Hepatic stellate cell (primary cell): ENCODE results near the gene SMIM7.
"Not testable (repeated sequence)": the region's sequence is repeated elsewhere in the genome, so short reads cannot be mapped to it uniquely, and the experiment has no call there.

Experiments
- DNase-seq: peaks from one replicate; pipeline ENCODE4 v3.0.0; 2011; ENCODE audit warnings: low spot score

SMIM7 gene

GRCh38 chr19:16659832-16660708 lies at the start of gene SMIM7:
TSS of gene SMIM7 (minus strand) at chr19:16660144. CDS start at chr19:16660110, 34 bp downstream.
- DNase-seq, result peak; percentile 99

DNA sequence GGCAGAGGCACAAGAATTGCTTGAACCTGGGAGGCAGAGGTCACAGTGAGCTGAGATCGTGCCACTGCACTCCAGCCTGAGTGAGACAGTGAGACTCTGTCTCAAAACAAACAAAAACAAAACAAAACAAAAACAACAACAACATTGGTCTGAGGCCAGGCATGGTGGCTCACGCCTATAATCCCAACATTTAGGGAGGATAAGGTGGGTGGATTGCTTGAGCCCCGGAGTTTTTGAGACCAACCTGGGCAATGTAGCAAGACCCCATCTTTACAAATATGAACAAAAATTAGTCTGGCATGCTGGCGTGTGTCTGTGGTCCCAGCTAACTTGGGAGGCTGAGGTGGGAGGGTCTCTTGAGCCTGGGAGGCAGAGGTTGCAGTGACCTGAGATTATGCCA lies 43.7 kb upstream of the SMIM7 start:
- no peak for DNase-seq

DNA sequence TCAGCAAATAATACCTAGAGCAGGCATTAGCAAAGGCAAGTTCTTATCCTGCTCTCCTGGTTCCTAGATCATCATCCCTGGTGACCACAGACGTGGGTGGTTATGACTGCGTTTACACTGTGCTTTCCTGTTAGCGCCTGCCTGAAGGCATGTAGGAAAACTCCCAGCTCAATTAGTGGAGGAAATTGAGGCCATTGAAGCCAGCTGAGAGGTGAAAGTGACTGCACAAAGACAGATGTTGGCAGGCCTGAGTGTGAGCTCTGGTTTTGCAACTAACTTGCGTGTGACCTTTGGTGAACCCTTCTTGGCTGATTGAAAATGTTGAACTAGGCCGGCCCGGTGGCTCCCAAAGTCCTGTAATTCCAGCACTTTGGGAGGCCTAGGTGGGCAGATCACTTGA lies 42.2 kb upstream of the SMIM7 start:
- no peak for DNase-seq

DNA sequence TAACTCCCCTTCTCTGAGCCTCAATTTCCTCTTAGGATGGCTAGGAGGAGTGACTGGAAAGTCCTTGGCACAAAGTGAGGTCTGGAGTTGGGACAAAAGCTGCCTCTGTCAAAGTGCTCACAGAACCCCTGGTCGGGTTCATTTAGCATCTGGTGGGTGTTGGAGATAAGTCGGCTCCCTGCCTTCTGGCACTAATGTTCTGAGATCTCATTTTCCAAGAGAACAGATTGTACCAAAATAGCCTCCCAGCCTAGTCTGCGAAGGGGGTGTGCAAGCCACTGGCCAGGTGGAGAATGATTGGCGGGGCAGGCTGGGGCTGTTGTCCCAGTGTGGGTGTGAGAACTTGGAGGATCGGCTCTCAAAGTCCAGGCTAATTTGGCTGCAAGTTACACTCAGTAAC lies 39.0 kb upstream of the SMIM7 start:
- no peak for DNase-seq

GRCh38 chr19:16688084-16688483 lies 28.1 kb upstream of the SMIM7 start:
- no peak for DNase-seq

GRCh38 chr19:16684216-16684615 lies 24.3 kb upstream of the SMIM7 start:
- DNase-seq, result no peak

- DNase-seq, result no peak
Measured at GRCh38 chr19:16682539-16682938, 22.6 kb upstream of the SMIM7 start.

GRCh38 chr19:16679811-16680210 lies 19.9 kb upstream of the SMIM7 start:
- DNase-seq, result no peak

GRCh38 chr19:16678498-16678897 lies 18.6 kb upstream of the SMIM7 start:
- no peak for DNase-seq

- DNase-seq, result no peak
Measured at GRCh38 chr19:16677055-16677454, 17.1 kb upstream of the SMIM7 start.

DNA sequence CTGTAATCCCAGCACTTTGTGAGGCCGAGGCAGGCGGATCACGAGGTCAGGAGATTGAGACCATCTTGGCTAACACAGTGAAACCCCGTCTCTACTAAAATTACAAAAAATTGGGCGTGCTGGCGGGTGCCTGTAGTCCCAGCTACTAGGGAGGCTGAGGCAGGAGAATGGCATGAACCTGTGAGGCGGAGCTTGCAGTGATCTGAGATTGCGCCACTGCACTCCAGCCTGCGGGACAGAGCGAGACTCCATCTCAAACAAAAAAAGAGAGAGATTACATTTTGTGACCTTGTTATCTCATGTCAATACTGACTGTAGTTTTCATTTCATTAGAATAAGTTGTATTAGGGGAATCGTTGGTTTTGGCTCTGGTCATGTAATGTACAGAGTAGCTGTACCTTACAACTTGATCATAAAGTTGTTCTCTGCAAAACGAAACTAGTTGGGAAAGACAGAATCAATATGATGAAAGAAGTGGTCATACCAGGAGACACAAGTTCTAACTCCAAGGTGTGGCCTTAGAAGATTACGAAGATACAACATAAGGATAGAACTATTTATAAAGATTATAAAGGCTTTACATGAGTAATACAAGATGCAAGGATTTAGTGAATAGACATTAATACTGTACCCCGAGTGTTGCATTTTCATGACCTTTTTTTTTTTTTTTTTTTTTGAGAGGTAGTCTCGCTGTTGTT lies 16.3 kb upstream of the SMIM7 start:
- DNase-seq, result no peak

- not testable (repeated sequence) for DNase-seq
Measured at GRCh38 chr19:16673839-16674238, 13.9 kb upstream of the SMIM7 start.

GRCh38 chr19:16673231-16673630 lies 13.3 kb upstream of the SMIM7 start:
- DNase-seq, result no peak

DNA sequence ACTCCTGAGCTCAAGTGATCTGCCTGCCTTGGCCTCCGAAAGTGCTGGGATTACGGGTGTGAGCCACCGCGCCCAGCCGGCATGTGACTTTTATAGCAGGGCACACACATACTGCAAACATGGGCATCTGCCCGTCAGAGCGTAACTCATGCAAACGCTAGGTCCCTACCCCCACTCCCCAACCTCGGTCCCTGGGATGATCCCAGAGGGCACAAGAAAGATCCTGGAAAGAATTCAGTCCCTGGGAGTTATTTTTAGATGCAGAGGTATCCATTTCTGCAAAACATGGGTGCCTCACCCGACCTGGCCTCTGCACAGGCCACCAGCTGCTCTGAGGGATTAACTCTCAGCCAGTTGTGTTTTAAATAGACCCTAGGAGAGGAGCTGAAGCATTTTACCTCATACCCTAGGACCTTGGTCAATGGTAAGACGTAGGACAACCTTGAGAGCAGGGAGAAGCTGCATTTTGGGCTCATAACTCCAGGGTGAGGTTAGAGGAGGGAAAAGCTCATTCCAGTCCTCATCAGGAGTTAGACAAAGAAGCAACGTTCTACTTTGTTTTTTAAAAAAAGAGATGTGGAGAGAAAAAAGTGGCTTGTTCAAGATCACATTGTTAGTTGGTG lies 11.8 kb upstream of the SMIM7 start:
- no peak for DNase-seq

DNA sequence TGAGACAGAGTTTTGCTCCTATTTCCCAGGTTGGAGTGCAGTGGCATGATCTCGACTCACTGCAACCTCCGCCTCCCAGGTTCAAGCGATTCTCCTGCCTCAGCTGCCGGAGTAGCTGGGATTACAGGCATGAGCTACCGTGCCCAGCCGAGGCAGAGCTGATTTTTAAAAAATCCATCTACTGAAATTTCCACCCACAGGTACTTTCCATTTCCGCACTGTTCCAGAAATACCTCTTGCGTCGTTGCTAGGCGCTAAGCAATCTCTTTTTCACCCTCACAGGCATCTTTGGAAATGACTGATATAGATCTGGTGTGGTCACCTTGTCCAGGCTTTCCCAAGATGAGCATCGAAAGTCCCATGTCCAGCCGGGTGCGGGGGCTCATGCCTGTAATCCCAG lies 10.3 kb upstream of the SMIM7 start:
- no peak for DNase-seq

- DNase-seq, result not testable (repeated sequence)
Measured at GRCh38 chr19:16668702-16669101, 8.8 kb upstream of the SMIM7 start.

DNA sequence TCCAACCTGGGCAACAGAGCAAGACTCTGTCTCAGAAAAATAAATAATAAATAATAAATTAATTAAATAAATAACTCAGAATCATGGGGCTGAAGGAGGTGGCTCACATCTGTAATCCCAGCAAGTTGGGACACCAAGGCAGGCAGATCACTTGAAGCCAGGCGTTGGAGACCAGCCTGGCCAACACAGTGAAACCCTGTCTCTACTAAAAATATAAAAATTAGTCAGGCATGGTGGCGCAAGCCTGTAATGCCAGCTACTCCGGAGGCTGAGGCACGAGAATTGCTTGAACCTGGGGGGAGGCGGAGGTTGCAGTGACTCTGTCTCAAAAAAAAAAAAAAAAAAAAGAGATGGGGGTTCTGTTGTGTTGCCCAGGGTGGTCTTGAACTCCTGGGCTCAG lies 8.2 kb upstream of the SMIM7 start:
- no peak for DNase-seq

GRCh38 chr19:16661480-16662034 lies 1.6 kb upstream of the SMIM7 start:
- DNase-seq, result peak; percentile 14

DNA sequence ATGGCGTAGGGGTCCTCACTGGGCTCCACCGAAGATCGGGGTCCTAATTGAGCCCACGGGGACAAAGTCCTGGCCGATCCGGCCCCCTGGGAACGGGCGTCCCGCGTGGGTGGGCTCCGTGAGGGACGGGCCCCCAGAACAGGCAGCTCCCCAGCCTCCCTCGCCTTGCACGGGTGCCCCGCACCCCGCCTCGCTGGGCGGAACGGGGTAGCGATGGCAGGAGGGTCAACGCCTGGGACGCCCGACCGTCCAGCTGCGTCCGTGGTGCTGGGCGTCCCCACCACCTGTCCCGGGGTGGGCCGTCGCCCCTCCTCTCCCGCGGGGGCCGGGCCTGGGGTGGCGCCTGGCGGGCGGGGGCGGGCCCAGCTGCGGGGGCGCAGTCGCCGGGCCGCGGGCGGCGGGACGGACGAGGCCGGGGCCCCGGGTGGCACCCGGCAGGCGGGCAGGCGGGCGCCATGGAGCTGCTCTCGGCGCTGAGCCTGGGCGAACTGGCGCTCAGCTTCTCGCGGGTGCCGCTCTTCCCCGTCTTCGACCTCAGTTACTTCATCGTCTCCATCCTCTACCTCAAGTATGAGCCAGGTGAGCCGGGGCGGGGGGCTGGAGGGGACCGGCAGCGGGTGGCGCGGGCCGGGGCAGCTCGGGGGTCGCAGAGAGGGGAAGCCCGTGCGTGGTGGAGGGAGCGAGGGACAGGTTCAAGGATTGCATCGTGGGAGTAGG lies 977 bp upstream of the SMIM7 start, which contains the start of gene TMEM38A:
Gene TMEM38A, plus strand, starts transcription at position 377 of the 717 bp plus-strand sequence. Its CDS starts 79 bp downstream, at position 456.
- DNase-seq, result peak; percentile 30

DNA sequence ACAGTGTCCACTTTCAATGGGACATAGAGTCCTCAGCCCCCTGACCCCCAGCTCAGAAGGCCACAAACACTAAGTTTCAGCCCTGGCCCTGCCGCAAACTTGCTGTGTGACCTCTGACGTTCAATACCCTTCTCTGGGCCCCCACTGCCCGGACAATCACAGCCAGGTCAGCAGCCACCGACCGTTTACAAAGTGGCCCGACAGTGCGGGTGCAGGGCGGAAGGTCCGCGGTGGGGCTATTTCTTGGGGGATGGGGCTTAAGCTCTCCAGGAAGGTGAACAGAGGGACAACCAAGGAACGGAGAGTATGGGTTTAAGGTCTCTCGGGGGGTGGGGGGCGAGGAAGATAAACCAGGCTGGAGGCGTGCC lies 496 bp downstream of the SMIM7 start:
- DNase-seq, result no peak

- DNase-seq, result no peak
Measured at GRCh38 chr19:16657384-16657783, 2.6 kb downstream of the SMIM7 start.

DNA sequence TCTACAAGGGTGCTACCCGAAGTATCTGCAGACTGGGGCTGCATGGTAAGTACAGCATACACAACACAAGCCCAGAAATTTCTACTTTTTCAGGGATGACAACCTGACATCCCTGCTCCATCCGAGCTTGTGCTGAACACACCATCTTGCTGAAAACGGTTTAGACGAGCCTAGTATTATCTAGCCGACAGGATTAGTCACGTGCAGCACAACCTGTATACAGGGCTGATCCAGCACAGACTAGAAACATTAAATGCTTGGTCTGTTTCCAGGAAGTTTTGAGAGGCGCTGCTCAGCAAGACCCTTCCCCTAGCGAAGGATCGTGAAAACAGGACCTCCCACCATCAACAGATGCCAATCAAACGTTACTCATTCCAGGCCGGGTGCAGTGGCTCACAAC lies 4.2 kb downstream of the SMIM7 start:
- no peak for DNase-seq
